NCI-H2029 treated with DMSO at 0.1 percent for 48 hours (cell line): Measurements from ENCODE around the gene AGPAT2.

Source experiments
- DNase-seq: peaks from one replicate; lab custom pipeline; 2025; lab: John Stamatoyannopoulos, UW

The AGPAT2 gene

DNA sequence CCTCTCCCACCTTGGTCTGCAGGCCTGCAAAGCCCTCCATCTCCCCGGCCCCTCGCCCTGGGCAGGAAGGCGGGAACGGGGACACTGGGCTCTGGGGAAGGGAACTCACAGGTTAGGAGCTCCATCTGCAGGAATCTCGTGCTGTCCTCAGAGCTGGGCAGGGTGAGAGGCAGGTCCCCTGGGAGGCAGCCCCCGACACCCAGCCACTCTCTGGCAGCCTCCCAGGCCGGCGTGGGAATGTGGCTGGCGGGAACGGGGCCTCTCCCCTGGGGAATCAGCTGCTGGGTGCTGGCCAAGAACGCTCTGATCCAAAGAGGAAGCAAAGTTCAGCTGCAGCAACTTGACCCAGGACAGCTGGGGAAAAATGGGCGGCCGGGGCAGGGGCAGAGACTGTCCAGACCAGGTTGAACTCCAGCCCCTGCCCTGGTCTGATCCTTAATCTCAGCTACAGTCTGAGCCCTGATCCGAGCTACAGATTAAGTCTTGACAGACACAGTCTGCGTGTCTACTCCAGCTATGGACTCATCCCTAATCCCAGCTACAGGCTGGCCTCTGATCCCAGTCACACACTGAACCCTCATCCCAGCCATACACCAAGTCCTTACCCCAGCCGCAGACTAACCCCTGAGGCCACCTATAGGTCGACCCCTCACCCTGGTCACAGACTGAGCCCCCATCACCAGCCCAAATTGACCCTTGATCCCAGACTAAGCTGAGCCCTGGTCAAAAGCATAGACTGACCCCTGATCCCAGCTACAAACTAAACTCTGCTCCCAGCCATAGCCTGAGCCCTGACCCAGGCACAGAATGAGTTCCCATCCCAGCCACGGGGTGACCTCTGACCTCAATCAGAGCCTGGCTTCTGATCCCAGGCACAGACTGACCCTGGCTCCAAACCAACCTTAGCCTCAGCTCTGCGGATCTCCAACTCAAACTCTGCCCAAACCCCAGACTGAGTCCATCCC, 61.9 kb downstream of the AGPAT2 start:
- DNase-seq, result no peak

DNA sequence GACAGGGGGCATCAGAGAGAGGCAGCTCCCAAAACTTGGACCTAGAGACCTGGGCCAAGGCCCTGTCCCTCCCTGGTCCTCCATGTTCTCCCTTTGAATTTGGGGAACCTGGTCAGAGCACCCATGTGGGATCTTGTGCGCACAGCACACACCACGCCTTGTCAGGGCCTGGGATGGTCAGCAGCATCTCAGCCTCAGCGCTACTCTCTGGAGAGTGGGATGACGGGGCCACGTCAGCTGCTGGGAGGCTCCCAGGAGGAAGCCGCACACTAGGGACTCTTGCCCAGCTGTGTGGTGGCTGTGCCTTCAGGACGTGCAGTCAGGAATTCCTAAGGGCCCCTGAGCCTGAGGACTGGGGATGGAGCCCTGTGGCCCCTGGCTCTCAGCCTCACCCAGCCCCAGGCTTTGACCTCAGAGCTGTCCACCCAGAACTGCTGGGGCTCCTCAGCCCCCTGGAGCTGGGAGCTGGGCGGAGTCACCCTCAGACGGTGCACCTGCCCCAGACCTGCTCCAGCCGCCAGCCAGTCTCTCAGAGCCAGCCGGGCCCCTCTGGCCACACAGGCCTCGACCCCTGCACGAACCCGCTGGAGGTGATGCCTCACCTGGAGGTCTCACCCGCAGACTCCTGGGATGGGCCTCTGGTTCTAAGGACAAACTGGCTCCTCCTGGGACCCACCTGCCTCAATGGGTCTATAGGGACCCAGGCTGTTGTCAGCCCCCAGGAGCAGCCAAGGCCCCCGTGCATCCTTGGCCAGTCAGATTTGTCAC, 62.9 kb downstream of the AGPAT2 start:
- no peak for DNase-seq

DNA sequence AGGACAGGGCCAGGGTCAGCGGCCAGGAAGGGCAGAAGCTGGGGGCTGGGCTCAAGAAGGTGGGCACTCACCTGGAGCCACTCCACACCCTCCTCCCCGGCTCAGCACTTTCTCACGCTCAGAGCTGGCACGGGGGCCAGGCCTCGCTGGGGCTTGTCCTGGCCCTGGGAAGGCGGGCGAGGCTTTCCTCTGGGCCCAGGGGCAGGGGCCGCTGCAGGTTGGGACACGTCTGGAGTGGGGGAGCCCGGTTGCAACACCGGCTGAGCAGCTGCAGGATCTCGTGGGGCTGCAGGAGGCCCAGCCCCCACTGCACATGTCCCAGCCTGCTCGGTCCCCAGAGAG, 63.4 kb downstream of the AGPAT2 start:
- DNase-seq, result no peak
